ENCODE results near the gene IL1RAPL2.

DNA sequence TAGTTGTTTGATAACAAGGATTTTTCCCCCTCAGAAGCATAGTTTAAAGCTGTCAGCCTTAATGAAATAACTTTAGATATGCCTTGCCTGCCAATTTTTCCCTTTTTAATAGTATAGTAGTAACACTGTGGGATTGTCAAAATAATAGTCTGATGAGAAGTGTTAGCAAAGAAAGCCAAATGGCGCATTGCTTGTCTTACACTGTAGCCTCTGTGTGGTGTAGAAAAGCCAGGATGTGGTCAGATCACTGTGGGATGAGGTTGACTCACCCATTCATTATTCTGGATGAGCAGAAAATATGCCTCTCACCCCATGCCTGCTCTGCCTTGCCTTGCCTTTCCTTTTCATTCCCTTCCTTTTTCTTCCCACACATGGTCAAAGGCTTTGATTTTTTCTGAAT, 998.5 kb downstream of the IL1RAPL2 start:
- TF ChIP-seq CREB5 (CRISPR knock-in tag; IDR thresholded peaks at IDR 0.05; ENCODE audit: low read depth) (no peak), PPARA (CRISPR knock-in tag; IDR thresholded peaks at IDR 0.05; ENCODE audit: borderline replicate concordance) (no peak), GLIS3 (CRISPR knock-in tag; IDR thresholded peaks at IDR 0.05) (no peak), ZNF70 (CRISPR knock-in tag; IDR thresholded peaks at IDR 0.05) (no peak), TCF4 (CRISPR knock-in tag; IDR thresholded peaks at IDR 0.05; ENCODE audit: borderline replicate concordance) (no peak), ZNF8 (CRISPR knock-in tag; IDR thresholded peaks at IDR 0.05) (no peak)
- TF ChIP-seq, protein P1, sequence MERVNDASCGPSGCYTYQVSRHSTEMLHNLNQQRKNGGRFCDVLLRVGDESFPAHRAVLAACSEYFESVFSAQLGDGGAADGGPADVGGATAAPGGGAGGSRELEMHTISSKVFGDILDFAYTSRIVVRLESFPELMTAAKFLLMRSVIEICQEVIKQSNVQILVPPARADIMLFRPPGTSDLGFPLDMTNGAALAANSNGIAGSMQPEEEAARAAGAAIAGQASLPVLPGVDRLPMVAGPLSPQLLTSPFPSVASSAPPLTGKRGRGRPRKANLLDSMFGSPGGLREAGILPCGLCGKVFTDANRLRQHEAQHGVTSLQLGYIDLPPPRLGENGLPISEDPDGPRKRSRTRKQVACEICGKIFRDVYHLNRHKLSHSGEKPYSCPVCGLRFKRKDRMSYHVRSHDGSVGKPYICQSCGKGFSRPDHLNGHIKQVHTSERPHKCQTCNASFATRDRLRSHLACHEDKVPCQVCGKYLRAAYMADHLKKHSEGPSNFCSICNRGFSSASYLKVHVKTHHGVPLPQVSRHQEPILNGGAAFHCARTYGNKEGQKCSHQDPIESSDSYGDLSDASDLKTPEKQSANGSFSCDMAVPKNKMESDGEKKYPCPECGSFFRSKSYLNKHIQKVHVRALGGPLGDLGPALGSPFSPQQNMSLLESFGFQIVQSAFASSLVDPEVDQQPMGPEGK (CRISPR knock-in tag; IDR thresholded peaks at IDR 0.05; ENCODE audit: borderline replicate concordance), result no peak
- TF ChIP-seq, protein P2, sequence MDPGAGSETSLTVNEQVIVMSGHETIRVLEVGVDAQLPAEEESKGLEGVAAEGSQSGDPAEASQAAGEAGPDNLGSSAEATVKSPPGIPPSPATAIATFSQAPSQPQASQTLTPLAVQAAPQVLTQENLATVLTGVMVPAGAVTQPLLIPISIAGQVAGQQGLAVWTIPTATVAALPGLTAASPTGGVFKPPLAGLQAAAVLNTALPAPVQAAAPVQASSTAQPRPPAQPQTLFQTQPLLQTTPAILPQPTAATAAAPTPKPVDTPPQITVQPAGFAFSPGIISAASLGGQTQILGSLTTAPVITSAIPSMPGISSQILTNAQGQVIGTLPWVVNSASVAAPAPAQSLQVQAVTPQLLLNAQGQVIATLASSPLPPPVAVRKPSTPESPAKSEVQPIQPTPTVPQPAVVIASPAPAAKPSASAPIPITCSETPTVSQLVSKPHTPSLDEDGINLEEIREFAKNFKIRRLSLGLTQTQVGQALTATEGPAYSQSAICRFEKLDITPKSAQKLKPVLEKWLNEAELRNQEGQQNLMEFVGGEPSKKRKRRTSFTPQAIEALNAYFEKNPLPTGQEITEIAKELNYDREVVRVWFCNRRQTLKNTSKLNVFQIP (CRISPR knock-in tag; IDR thresholded peaks at IDR 0.05; ENCODE audit: borderline replicate concordance, low read depth), result no peak
